Measurements from ENCODE around the gene C1orf174.

GRCh38 chr1:3869751-3870301, 30.2 kb downstream of the C1orf174 start:
- TF ChIP-seq CTCF (IDR thresholded peaks at IDR 0.05) (no peak), POLR2A (IDR thresholded peaks at IDR 0.05) (no peak)

Measured in body of pancreas (tissue), 4 donors.